ENCODE data around the gene MTHFD2L. TPM values are rescaled to one million over a fixed set of nuclear protein-coding genes. Genes with fewer than 3 reads are reported as not detected.

MTHFD2L gene
- total RNA-seq, 1 experiment from 2014 or later: 11.6 TPM

DNA sequence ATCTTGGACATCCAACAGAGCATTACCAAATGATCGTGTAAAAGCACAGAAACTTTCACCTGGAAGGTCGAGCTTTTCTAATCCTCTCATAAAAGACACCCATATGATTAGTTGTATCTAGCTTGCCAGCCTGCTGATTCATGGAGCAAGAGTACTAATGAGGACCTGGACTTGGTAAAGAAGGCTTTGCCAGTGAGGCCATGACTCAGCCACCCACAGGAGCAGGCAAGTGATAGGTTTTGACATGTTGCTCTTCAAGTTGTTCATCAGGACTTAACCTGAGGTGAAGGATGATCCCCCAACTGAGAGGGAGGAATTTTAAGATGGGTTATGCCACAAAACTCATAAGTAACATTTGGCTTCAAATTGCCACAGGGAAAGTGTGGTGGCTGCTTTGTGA, 125.7 kb downstream of the MTHFD2L start:
- WGBS (ENCODE audit: extremely low coverage, insufficient read length, low lambda C conversion rate): no CpG with 5 or more reads among the region's 2 CpGs
- Histone ChIP-seq H3K23ac (ENCODE audit: insufficient read length, low read depth, low read length) (no peak overlapping the region), H3K4me1 (ENCODE audit: insufficient read depth, low read length) (no peaks in the 10 kb centered on the region), H2AK5ac (ENCODE audit: insufficient read length, low read length) (no peak overlapping the region), H3K56ac (ENCODE audit: insufficient read length, low read depth, low read length) (no peak overlapping the region), H3K14ac (ENCODE audit: insufficient read depth, low read length) (no peak overlapping the region), H3K4me2 (ENCODE audit: insufficient read depth, insufficient read length, low read length) (no peak overlapping the region), H3K9me3 (ENCODE audit: control insufficient read depth, low read depth, low read length) (no peaks in the 10 kb centered on the region), H3K79me1 (ENCODE audit: insufficient read depth, low read depth, low read length, poor library complexity, severe bottlenecking) (no peaks in the 10 kb centered on the region), H3K4ac (ENCODE audit: low read depth, low read length) (no peak overlapping the region), H4K5ac (ENCODE audit: insufficient read length, low read depth, low read length) (no peak overlapping the region), H2BK5ac (ENCODE audit: insufficient read length, low read length) (no peak overlapping the region), H3K23me2 (ENCODE audit: insufficient read length, low read depth, low read length, poor library complexity, severe bottlenecking) (no peaks in the 10 kb centered on the region), H3K27me3 (ENCODE audit: insufficient read depth, low read length) (no peaks in the 10 kb centered on the region), H2BK120ac (ENCODE audit: low read depth, low read length, poor library complexity, severe bottlenecking) (no peak overlapping the region), H2BK12ac (ENCODE audit: insufficient read length, low read depth, low read length) (no peak overlapping the region), H3K18ac (ENCODE audit: insufficient read length, low read depth, low read length) (no peak overlapping the region), H4K20me1 (ENCODE audit: control insufficient read depth, insufficient read depth, insufficient read length) (no peaks in the 10 kb centered on the region), H3K9ac (ENCODE audit: extremely low read depth, insufficient read length, low read length) (no peak overlapping the region), H3K79me2 (ENCODE audit: insufficient read depth, low read length) (no peaks in the 10 kb centered on the region), H2BK15ac (ENCODE audit: low read depth, low read length) (no peak overlapping the region), H4K91ac (ENCODE audit: insufficient read length, low read depth, low read length) (no peak overlapping the region), H2BK20ac (ENCODE audit: low read depth, low read length, poor library complexity, severe bottlenecking) (no peak overlapping the region), H4K8ac (replicated peaks; ENCODE audit: insufficient read length, low read depth, low read length) (no peak overlapping the region), H3K27ac (ENCODE audit: insufficient read length, low read depth, low read length) (no peak overlapping the region), H3T11ph (ENCODE audit: low read length) (no peak overlapping the region), H2AFZ (ENCODE audit: low read length) (no peak overlapping the region)
- no peak overlapping the region for H3K4me3 Mint-ChIP-seq
- H3K27me3 Mint-ChIP-seq (ENCODE audit: low read depth): no peaks in the 10 kb centered on the region; the same call in 1 of the 2 replicates
- TF ChIP-seq CTCF (conservative IDR thresholded peaks at IDR 0.05): no peak
- H3K27ac Mint-ChIP-seq: peak overlapping the region in 1 of 3 experiments; percentile 35; a peak in 1 of 7 replicates
- H3K36me3 Mint-ChIP-seq (ENCODE audit: insufficient read depth in 1 of 3, low read depth in 3 of 3): no peaks in the 10 kb centered on the region
- H3K4me1 Mint-ChIP-seq: no peaks in the 10 kb centered on the region
- H3K9me3 Mint-ChIP-seq: no peaks in the 10 kb centered on the region
- no peak for DNase-seq

Measured in H9 (cell line).